Measurements from ENCODE around the gene RFX5. TPM values are rescaled to one million over a fixed set of nuclear protein-coding genes. Genes with fewer than 3 reads are reported as not detected.

The RFX5 gene
- total and polyA plus RNA-seq, 9 of the 15 experiments (the other 6 are each of a cell fraction or from before 2014, with no cell fraction given), result 3.8 to 48.2 (median 32.2) TPM

- no peak for TF ChIP-seq ETV6 (IDR thresholded peaks at IDR 0.05; ENCODE audit: borderline replicate concordance in 1 of 2, low read depth in 2 of 2, low read length in 1 of 2)
- no peak for TF ChIP-seq ETV6 (CRISPR knock-in tag; IDR thresholded peaks at IDR 0.05; ENCODE audit: borderline replicate concordance)
- TF ChIP-seq, protein P1, sequence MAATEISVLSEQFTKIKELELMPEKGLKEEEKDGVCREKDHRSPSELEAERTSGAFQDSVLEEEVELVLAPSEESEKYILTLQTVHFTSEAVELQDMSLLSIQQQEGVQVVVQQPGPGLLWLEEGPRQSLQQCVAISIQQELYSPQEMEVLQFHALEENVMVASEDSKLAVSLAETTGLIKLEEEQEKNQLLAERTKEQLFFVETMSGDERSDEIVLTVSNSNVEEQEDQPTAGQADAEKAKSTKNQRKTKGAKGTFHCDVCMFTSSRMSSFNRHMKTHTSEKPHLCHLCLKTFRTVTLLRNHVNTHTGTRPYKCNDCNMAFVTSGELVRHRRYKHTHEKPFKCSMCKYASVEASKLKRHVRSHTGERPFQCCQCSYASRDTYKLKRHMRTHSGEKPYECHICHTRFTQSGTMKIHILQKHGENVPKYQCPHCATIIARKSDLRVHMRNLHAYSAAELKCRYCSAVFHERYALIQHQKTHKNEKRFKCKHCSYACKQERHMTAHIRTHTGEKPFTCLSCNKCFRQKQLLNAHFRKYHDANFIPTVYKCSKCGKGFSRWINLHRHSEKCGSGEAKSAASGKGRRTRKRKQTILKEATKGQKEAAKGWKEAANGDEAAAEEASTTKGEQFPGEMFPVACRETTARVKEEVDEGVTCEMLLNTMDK (IDR thresholded peaks at IDR 0.05; ENCODE audit: borderline replicate concordance, insufficient read depth, low read depth, low read length, poor library complexity, severe bottlenecking), result no peak
- no peak for TF ChIP-seq ZZZ3 (IDR thresholded peaks at IDR 0.05)
- no peak for TF ChIP-seq KLF6 (CRISPR knock-in tag; IDR thresholded peaks at IDR 0.05; ENCODE audit: borderline replicate concordance)
- TF ChIP-seq RBFOX2 (IDR thresholded peaks at IDR 0.05; ENCODE audit: low read depth, low read length), result 0 out of 2 replicates have a peak, but pooled peaks have one; percentile 2
- TF ChIP-seq, protein P2, sequence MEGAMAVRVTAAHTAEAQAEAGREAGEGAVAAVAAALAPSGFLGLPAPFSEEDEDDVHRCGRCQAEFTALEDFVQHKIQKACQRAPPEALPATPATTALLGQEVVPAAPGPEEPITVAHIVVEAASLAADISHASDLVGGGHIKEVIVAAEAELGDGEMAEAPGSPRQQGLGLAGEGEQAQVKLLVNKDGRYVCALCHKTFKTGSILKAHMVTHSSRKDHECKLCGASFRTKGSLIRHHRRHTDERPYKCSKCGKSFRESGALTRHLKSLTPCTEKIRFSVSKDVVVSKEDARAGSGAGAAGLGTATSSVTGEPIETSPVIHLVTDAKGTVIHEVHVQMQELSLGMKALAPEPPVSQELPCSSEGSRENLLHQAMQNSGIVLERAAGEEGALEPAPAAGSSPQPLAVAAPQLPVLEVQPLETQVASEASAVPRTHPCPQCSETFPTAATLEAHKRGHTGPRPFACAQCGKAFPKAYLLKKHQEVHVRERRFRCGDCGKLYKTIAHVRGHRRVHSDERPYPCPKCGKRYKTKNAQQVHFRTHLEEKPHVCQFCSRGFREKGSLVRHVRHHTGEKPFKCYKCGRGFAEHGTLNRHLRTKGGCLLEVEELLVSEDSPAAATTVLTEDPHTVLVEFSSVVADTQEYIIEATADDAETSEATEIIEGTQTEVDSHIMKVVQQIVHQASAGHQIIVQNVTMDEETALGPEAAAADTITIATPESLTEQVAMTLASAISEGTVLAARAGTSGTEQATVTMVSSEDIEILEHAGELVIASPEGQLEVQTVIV (CRISPR knock-in tag; IDR thresholded peaks at IDR 0.05; ENCODE audit: borderline replicate concordance), result no peak
- no peak for TF ChIP-seq TAL1 (IDR thresholded peaks at IDR 0.05)
These were observed 24.5 kb upstream of the RFX5 start (continued) for GRCh38 chr1:151371370-151372057.

All from K562 (cell line).